Measurements from ENCODE around the gene FAM43A.

- TF ChIP-seq CTCF (IDR thresholded peaks at IDR 0.05), result peak; percentile 76 to 87 (median 81)
- no peak for TF ChIP-seq EP300 (IDR thresholded peaks at IDR 0.05)
Measured at GRCh38 chr3:194682694-194683310, 2.9 kb upstream of the FAM43A start.
